Neural progenitor cell (in vitro differentiated cells): ENCODE data around the gene USP19. TPM values are rescaled to one million over a fixed set of nuclear protein-coding genes. Genes with fewer than 3 reads are reported as not detected.
A peak's percentile ranks its signal among the peaks of the same experiment; 100 is the strongest.

ENCODE experiments used
- DNase-seq: peaks from one replicate; pipeline ENCODE4 v3.0.0-alpha.2; 2016; ENCODE audit warnings: low spot score
- H2AFZ ChIP-seq: fragments of 200-600 bp; sonication (generic); replicated peaks from 2 replicates; pipeline ENCODE4 v1.6.1; 2016; ENCODE audit warnings: antibody characterized with exemption
- H3F3A ChIP-seq: fragments of 200-600 bp; sonication (generic); 2 replicates; pipeline ENCODE4 v1.6.1; 2016; ENCODE audit warnings: antibody characterized with exemption, low read depth
- H3K27ac ChIP-seq: fragments of 200-600 bp; sonication (generic); 2 replicates; pipeline ENCODE4 v1.5.1; 2016; ENCODE audit warnings: mild to moderate bottlenecking
- H3K27me3 ChIP-seq: fragments of 200-600 bp; sonication (generic); 2 replicates; pipeline ENCODE4 v1.6.1; 2016; ENCODE audit warnings: mild to moderate bottlenecking, moderate library complexity
- H3K36me3 ChIP-seq: fragments of 200-600 bp; sonication (generic); 2 replicates; pipeline ENCODE4 v1.5.1; 2016
- H3K4me1 ChIP-seq: fragments of 200-600 bp; sonication (generic); 2 replicates; pipeline ENCODE4 v1.6.1; 2016; ENCODE audit warnings: mixed run types
- H3K4me2 ChIP-seq: fragments of 200-600 bp; sonication (generic); 2 replicates; pipeline ENCODE4 v1.6.1; 2016
- H3K4me3 ChIP-seq: fragments of 200-600 bp; sonication (generic); 2 replicates; pipeline ENCODE4 v1.5.1; 2016
- H3K79me2 ChIP-seq: fragments of 200-600 bp; sonication (generic); 2 replicates; pipeline ENCODE4 v1.6.1; 2016; ENCODE audit warnings: low read depth
- H3K9ac ChIP-seq: fragments of 200-600 bp; sonication (generic); 2 replicates; pipeline ENCODE4 v1.6.1; 2016
- H3K9me3 ChIP-seq: fragments of 200-600 bp; sonication (generic); 2 replicates; pipeline ENCODE4 v1.5.1; 2016; ENCODE audit warnings: low read depth
- H4K20me1 ChIP-seq: fragments of 200-600 bp; sonication (generic); 2 replicates; pipeline ENCODE4 v1.6.1; 2016; ENCODE audit warnings: low read depth
- H3K27ac Mint-ChIP-seq: 3 replicates; pipeline ENCODE4 v1.8.0; 2021; ENCODE audit warnings: mixed read lengths
- H3K27me3 Mint-ChIP-seq: 2 replicates; pipeline ENCODE4 v1.8.0; 2022; ENCODE audit warnings: low read depth, mild to moderate bottlenecking, inconsistent platforms, moderate library complexity, mixed read lengths; ENCODE audit not compliant: insufficient read depth
- H3K36me3 Mint-ChIP-seq: 3 replicates; pipeline ENCODE4 v1.8.0; 2021; ENCODE audit warnings: mixed read lengths
- H3K4me1 Mint-ChIP-seq: 3 replicates; pipeline ENCODE4 v1.8.0; 2021; ENCODE audit warnings: mixed read lengths
- H3K4me3 Mint-ChIP-seq: 3 replicates; pipeline ENCODE4 v1.8.0; 2021; ENCODE audit warnings: mild to moderate bottlenecking, moderate library complexity, mixed read lengths
- H3K9me3 Mint-ChIP-seq: 3 replicates; pipeline ENCODE4 v1.8.0; 2020; ENCODE audit warnings: mixed read lengths
- EZH2 ChIP-seq: fragments of 200-600 bp; sonication (generic); IDR thresholded peaks from 2 replicates; pipeline ENCODE4 v1.6.1; 2017; ENCODE audit warnings: antibody characterized with exemption, mild to moderate bottlenecking, moderate library complexity
- EZH2phosphoT487 ChIP-seq: fragments of 200-600 bp; sonication (generic); IDR thresholded peaks from 2 replicates; pipeline ENCODE4 v1.6.1; 2017; ENCODE audit warnings: antibody characterized with exemption
- total RNA-seq: library from RNA; depleted of rRNA; stranded (reverse); fragments of >200 nt; gene quantifications from 2 replicates; pipeline ENCODE4 v1.2.3, GENCODE V29; 2015; ENCODE audit warnings: low replicate concordance
- TF ChIP-seq, protein P1 (sequence below): fragments of 200-600 bp; sonication (generic); IDR thresholded peaks from 2 replicates; pipeline ENCODE4 v1.5.1; 2017; ENCODE audit warnings: antibody characterized with exemption, mild to moderate bottlenecking

The USP19 gene
- total RNA-seq, 1 donor from 2014 or later, result 36.0 TPM

- Histone ChIP-seq H3K27ac (no peak overlapping the region), H3K79me2 (peaks cover 18% of the 10 kb centered on the region), H3K9ac (no peak overlapping the region), H3K4me3 (no peak overlapping the region), H3K27me3 (no peaks in the 10 kb centered on the region), H2AFZ (no peak overlapping the region), H3K9me3 (no peaks in the 10 kb centered on the region), H3F3A (peaks cover 23% of the 10 kb centered on the region), H3K4me1 (no peaks in the 10 kb centered on the region), H3K4me2 (no peak overlapping the region), H3K36me3 (no peaks in the 10 kb centered on the region), H4K20me1 (no peaks in the 10 kb centered on the region)
- H3K4me1 Mint-ChIP-seq, result peaks cover 4% of the 10 kb centered on the region
- H3K4me3 Mint-ChIP-seq, result peak overlapping the region; percentile 92
- TF ChIP-seq EZH2 (no peak), EZH2phosphoT487 (no peak)
- TF ChIP-seq, protein P1, sequence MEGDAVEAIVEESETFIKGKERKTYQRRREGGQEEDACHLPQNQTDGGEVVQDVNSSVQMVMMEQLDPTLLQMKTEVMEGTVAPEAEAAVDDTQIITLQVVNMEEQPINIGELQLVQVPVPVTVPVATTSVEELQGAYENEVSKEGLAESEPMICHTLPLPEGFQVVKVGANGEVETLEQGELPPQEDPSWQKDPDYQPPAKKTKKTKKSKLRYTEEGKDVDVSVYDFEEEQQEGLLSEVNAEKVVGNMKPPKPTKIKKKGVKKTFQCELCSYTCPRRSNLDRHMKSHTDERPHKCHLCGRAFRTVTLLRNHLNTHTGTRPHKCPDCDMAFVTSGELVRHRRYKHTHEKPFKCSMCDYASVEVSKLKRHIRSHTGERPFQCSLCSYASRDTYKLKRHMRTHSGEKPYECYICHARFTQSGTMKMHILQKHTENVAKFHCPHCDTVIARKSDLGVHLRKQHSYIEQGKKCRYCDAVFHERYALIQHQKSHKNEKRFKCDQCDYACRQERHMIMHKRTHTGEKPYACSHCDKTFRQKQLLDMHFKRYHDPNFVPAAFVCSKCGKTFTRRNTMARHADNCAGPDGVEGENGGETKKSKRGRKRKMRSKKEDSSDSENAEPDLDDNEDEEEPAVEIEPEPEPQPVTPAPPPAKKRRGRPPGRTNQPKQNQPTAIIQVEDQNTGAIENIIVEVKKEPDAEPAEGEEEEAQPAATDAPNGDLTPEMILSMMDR, result no peak
- no peaks in the 10 kb centered on the region for H3K9me3 Mint-ChIP-seq
- peaks cover 2% of the 10 kb centered on the region for H3K36me3 Mint-ChIP-seq
- no peak for DNase-seq
- H3K27me3 Mint-ChIP-seq, result peaks cover 2% of the 10 kb centered on the region
- peak overlapping the region; percentile 11 for H3K27ac Mint-ChIP-seq
These were observed 1.8 kb upstream of the USP19 start for GRCh38 chr3:49122451-49122850.

GRCh38 chr3:49122022-49122421 is 1.4 kb upstream of the USP19 start:
- peaks cover 2% of the 10 kb centered on the region for H3K36me3 Mint-ChIP-seq
- H3K4me3 Mint-ChIP-seq, result peak overlapping the region; percentile 92
- peak overlapping the region; percentile 82 for H3K27ac Mint-ChIP-seq
- Histone ChIP-seq H4K20me1 (no peaks in the 10 kb centered on the region), H3K79me2 (peaks cover 18% of the 10 kb centered on the region), H3F3A (peaks cover 23% of the 10 kb centered on the region), H3K9ac (no peak overlapping the region), H2AFZ (no peak overlapping the region), H3K36me3 (no peaks in the 10 kb centered on the region), H3K27me3 (no peaks in the 10 kb centered on the region), H3K4me3 (no peak overlapping the region), H3K9me3 (no peaks in the 10 kb centered on the region), H3K27ac (no peak overlapping the region), H3K4me1 (no peaks in the 10 kb centered on the region), H3K4me2 (no peak overlapping the region)
- peaks cover 4% of the 10 kb centered on the region for H3K4me1 Mint-ChIP-seq
- DNase-seq, result no peak
- H3K9me3 Mint-ChIP-seq, result no peaks in the 10 kb centered on the region
- TF ChIP-seq EZH2 (no peak), EZH2phosphoT487 (no peak)
- TF ChIP-seq, protein P1, result no peak
- H3K27me3 Mint-ChIP-seq, result peaks cover 2% of the 10 kb centered on the region

DNA sequence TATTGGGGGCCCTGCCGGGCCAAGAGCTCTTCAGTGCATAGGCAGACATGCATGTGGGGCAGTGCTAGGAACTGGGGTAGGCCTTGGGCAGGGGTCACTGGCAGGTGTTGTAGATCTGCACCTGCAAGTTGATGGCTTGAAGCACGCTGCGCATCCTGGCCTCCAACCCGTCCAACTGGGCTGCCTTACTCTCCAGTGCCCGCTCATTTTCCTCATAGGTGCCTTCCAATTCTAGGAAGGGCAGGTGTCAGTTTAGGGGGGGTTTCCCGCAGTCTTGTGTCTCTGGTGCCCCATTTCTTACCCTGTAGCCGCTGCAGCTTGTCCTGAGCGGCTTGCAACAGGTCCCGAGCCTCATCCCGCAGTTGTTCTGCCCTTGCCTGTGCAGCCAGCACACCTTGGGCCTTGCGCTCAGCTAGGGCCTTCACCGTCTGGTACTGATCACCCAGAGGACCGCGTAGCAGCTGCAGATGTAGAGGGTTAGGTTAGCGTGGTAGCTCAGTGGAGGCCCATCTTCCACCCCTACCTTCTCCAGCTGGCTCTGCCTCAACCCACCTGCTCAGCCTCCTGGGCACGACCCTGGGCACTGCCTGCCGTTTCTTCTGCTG is 611 bp upstream of the USP19 start:
- Mint-ChIP-seq H3K4me1 (peaks cover 4% of the 10 kb centered on the region), H3K27ac (peak overlapping the region; percentile 82), H3K36me3 (peaks cover 6% of the 10 kb centered on the region), H3K27me3 (peaks cover 2% of the 10 kb centered on the region), H3K9me3 (no peaks in the 10 kb centered on the region), H3K4me3 (peak overlapping the region; percentile 92)
- peaks cover 18% of the 10 kb centered on the region for H3K79me2 ChIP-seq
- no peak overlapping the region for H3K9ac ChIP-seq
- H4K20me1 ChIP-seq, result no peaks in the 10 kb centered on the region
- no peaks in the 10 kb centered on the region for H3K4me1 ChIP-seq
- no peaks in the 10 kb centered on the region for H3K27me3 ChIP-seq
- H3K9me3 ChIP-seq, result no peaks in the 10 kb centered on the region
- peaks cover 23% of the 10 kb centered on the region for H3F3A ChIP-seq
- H2AFZ ChIP-seq, result peak overlapping the region; percentile 74
- peak overlapping the region; percentile 90 for H3K4me3 ChIP-seq
- TF ChIP-seq EZH2 (no peak), EZH2phosphoT487 (no peak)
- TF ChIP-seq, protein P1, result no peak
- DNase-seq, result no peak
- no peaks in the 10 kb centered on the region for H3K36me3 ChIP-seq
- H3K4me2 ChIP-seq, result peak overlapping the region; percentile 94
- peak overlapping the region; percentile 88 for H3K27ac ChIP-seq
